Activated CD4-positive, alpha-beta memory T cell treated with anti-CD3 and anti-CD28 coated beads, Interleukin-2, amount 10 ng/mL, durations not matched to agents 7 days and 5 days (primary cell): ENCODE results near the gene CEBPA. TPM values are rescaled to one million over a fixed set of nuclear protein-coding genes. Genes with fewer than 3 reads are reported as not detected.
"Not testable (repeated sequence)": the region's sequence is repeated elsewhere in the genome, so short reads cannot be mapped to it uniquely, and the experiment has no call there.

ENCODE experiments used
- CTCF ChIA-PET: fragments of 350-600 bp; sonication (Branson Sonifier 250); formaldehyde crosslinking; loops from one replicate; lab custom pipeline; 2021; ENCODE audit warnings: antibody characterized with exemption, inconsistent platforms; lab: Charles Lee
- POLR2A ChIA-PET: fragments of 350-600 bp; sonication (Branson Sonifier 250); formaldehyde crosslinking; loops from one replicate; lab custom pipeline; 2021; ENCODE audit warnings: antibody characterized with exemption; lab: Charles Lee
- DNase-seq: peaks from one replicate; pipeline ENCODE4 v3.0.0-alpha.2; 2020
- H3K27ac Mint-ChIP-seq: one replicate; pipeline ENCODE4 v1.8.0; 2021; ENCODE audit warnings: mild to moderate bottlenecking, mixed read lengths
- H3K27me3 Mint-ChIP-seq: one replicate; pipeline ENCODE4 v1.8.0; 2021; ENCODE audit warnings: mixed read lengths
- H3K36me3 Mint-ChIP-seq: one replicate; pipeline ENCODE4 v1.8.0; 2021; ENCODE audit warnings: low read depth, mixed read lengths
- H3K4me1 Mint-ChIP-seq: one replicate; pipeline ENCODE4 v1.8.0; 2021; ENCODE audit warnings: mixed read lengths
- H3K4me3 Mint-ChIP-seq: one replicate; pipeline ENCODE4 v1.8.0; 2021; ENCODE audit warnings: mild to moderate bottlenecking, mixed read lengths
- H3K9me3 Mint-ChIP-seq: one replicate; pipeline ENCODE4 v1.8.0; 2021; ENCODE audit warnings: mixed read lengths
- total RNA-seq, 2 experiments: library from RNA; stranded (reverse); gene quantifications; one replicate each; pipeline ENCODE4 v1.2.3, GENCODE V29; 2021

CEBPA gene
- total RNA-seq, 2 experiments from 2014 or later, result 0.18 to 0.20 TPM

DNA sequence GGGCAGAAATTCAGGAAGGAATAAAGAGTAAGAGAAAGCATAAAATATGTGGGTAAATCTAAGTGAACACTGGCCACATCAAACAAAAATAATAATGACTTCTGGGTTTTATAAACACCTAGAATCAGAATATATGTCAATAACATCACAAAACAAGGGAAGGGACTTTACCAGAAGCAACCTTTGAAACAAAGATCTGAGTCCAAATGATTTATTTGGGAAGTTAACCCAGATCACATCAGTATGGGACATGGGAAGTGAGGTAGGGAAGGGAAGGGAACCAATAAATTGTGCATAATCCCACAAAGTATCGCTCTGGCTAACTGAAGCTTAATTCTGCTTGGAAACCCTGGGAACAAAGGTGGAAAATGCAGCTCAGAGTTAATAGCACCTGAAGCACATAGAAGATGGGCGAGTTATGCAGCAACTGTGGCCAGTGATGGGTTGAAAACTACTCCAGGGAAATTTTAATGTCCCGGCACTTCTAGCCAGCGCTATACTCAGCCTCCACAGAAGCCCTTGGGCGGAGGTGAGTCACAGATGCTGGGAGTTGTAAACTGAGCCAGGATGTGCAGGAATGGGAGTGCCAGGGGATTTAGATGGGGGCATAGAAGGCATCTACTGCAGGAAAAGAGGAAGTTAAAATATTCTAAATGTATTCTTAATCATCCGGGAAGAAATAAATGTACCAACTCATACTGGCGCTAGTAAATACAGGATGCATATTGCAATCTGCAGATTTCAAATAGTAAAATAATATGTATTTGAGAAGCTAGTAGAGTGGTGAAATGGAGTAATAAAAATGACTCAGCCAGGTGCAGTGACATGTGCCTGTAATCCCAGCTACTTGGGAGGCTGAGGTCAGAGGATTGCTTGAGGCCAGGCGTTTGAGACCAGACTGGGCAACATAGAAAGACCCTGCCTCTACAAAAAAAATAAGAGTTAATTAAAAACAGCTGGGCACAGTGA is 37.0 kb upstream of the CEBPA start:
- no peaks in the 10 kb centered on the region for H3K4me1 Mint-ChIP-seq
- H3K36me3 Mint-ChIP-seq, result no peaks in the 10 kb centered on the region
- no peak overlapping the region for H3K4me3 Mint-ChIP-seq
- POLR2A ChIA-PET, result no interaction called here
- DNase-seq, result no peak
- CTCF ChIA-PET, result no interaction called here
- peaks cover 38% of the 10 kb centered on the region for H3K27me3 Mint-ChIP-seq
- H3K27ac Mint-ChIP-seq, result no peak overlapping the region
- no peaks in the 10 kb centered on the region for H3K9me3 Mint-ChIP-seq

DNA sequence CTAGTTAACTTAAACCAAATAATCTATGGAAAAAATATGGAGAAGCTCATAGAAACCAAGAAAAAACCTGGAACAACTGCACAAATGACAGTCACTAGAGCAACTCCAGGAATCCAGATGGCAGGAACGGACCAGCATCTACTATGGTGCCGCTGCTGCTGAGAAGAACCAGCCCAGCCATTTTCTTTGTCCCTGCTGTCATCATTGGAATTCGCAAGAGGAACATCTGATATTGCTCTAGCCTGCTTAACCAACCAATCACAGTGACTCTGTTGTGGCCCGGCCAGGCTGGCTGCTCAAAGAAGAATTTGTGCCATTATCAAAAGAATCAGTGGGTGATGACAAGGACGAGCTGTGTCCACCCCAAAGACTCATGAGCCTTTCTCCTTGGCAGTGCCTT is 33.1 kb upstream of the CEBPA start:
- Mint-ChIP-seq H3K27me3 (peaks cover 16% of the 10 kb centered on the region), H3K9me3 (no peaks in the 10 kb centered on the region), H3K4me1 (no peaks in the 10 kb centered on the region), H3K36me3 (no peaks in the 10 kb centered on the region), H3K27ac (no peak overlapping the region), H3K4me3 (no peak overlapping the region)
- POLR2A ChIA-PET, result no interaction called here
- no peak for DNase-seq
- CTCF ChIA-PET, result no interaction called here

DNA sequence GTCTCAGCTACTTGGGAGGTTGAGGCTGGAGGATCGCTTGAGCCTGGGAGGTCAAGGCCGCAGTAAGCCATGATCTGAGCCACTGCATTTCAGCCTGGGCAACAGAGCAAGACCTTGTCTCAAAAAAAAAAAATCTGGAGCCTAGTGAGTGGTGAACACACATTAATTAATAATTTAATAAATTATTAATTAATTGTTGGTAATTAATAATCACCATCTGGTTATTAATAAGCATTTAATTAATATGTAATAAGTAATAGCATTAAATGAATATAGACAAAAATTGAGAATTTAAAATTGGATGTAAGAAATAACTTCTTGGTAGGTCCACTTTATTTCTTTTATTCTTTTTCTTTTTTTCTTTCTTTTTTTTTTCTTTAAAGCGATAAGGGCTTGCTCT is 31.9 kb upstream of the CEBPA start:
- peaks cover 13% of the 10 kb centered on the region for H3K27me3 Mint-ChIP-seq
- no peaks in the 10 kb centered on the region for H3K4me1 Mint-ChIP-seq
- no peak overlapping the region for H3K27ac Mint-ChIP-seq
- DNase-seq, result no peak
- H3K36me3 Mint-ChIP-seq, result no peaks in the 10 kb centered on the region
- ChIA-PET POLR2A (no interaction called here), CTCF (no interaction called here)
- H3K9me3 Mint-ChIP-seq, result no peaks in the 10 kb centered on the region
- H3K4me3 Mint-ChIP-seq, result no peak overlapping the region

DNA sequence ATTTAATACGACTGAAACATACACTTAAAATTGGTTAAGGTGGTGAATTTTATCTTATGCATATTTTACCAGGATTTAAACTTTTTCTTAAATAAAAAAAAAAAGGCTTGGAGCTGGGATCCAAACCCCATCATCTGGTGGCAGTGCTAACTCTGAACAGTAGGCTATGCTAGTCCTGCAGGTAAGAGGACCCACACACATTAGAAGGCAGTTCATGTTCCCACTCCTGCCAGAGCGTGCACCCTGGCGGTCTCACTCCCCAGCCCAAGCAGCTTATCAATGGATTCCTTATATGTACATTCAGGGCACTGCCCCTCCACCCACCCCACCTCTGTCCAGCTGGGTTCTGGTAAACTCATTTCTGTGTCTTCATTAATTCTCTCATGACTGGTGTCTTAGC is 31.3 kb upstream of the CEBPA start:
- no peak for DNase-seq
- H3K36me3 Mint-ChIP-seq, result no peaks in the 10 kb centered on the region
- ChIA-PET POLR2A (no interaction called here), CTCF (interaction anchor here (0.6 kb wide), 1 partner anchor 11 kb away, joined by 3 read pairs; no protein-coding TSS in a partner anchor)
- H3K9me3 Mint-ChIP-seq, result no peaks in the 10 kb centered on the region
- no peak overlapping the region for H3K4me3 Mint-ChIP-seq
- no peaks in the 10 kb centered on the region for H3K4me1 Mint-ChIP-seq
- H3K27me3 Mint-ChIP-seq, result peaks cover 7% of the 10 kb centered on the region
- H3K27ac Mint-ChIP-seq, result no peak overlapping the region

DNA sequence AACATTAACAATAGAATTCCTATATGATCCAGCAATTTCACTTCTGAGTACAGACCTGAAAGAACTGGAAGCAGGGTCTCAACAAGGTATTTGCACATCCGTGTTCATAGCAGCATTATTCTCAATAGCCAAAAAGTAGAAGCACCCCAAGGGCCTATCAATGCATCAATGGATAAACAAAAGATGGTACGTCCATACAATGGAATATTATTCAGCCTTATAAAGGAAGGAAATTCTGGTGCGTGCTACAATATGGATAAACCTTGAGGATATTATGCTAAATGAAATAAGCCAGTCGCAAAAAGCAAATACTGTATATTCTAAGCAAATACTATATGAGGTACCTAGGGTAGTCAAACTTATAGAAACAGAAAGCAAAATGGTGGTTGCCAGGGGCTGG is 30.8 kb upstream of the CEBPA start:
- POLR2A ChIA-PET, result no interaction called here

DNA sequence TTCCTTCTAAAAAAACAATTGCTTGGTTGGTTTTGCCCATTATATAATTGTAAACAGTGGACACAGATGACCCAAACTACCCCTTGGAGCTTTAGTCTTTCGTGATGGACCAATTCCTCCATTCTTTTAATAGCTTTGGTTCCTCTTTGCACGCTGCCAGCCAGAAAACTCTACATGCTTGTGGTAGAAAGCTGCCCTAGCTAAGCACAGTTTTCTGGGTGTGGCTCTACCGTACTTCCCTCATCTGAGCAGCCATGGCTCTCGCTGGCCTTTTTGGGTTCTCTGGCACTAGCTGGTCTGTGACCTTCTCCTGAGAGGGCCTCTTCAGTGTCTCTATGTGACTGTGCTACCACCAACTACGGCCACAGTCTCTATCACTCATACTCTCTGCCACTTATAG is 29.9 kb upstream of the CEBPA start:
- peaks cover 6% of the 10 kb centered on the region for H3K27me3 Mint-ChIP-seq
- CTCF ChIA-PET, result no interaction called here
- H3K36me3 Mint-ChIP-seq, result no peaks in the 10 kb centered on the region
- no peaks in the 10 kb centered on the region for H3K9me3 Mint-ChIP-seq
- no peak for DNase-seq
- H3K4me1 Mint-ChIP-seq, result no peaks in the 10 kb centered on the region
- no peak overlapping the region for H3K27ac Mint-ChIP-seq
- POLR2A ChIA-PET, result no interaction called here
- H3K4me3 Mint-ChIP-seq, result no peak overlapping the region

More for the DNA sequence above, 30.8 kb upstream of the CEBPA start:
- H3K36me3 Mint-ChIP-seq, result no peaks in the 10 kb centered on the region
- H3K27ac Mint-ChIP-seq, result no peak overlapping the region
- H3K4me1 Mint-ChIP-seq, result no peaks in the 10 kb centered on the region
- no peaks in the 10 kb centered on the region for H3K9me3 Mint-ChIP-seq
- no peak overlapping the region for H3K4me3 Mint-ChIP-seq
- CTCF ChIA-PET, result interaction anchor here (0.6 kb wide), 1 partner anchor 11 kb away, joined by 3 read pairs; no protein-coding TSS in a partner anchor
- H3K27me3 Mint-ChIP-seq, result peaks cover 9% of the 10 kb centered on the region
- DNase-seq, result no peak

DNA sequence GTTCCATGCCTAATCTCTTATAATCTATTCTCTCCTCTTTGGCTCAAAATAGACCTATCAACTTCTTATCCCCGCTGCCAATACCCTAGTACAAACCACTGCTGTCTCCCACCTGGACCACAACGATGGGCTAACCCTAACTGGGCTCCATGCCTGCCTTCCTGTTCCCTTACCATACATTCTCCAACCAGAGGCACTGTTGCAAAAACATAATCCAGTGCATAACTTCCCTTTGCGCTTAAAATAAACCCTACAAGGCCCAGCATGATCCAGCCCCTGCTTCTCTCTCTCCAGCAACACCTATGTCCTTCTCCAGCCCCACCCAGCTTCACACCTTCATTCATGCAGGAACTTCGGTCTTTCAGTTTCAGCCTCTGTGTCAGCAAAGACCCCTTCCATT is 27.4 kb upstream of the CEBPA start:
- ChIA-PET CTCF (no interaction called here), POLR2A (no interaction called here)
- Mint-ChIP-seq H3K27me3 (peaks cover 6% of the 10 kb centered on the region), H3K4me3 (no peak overlapping the region), H3K36me3 (no peaks in the 10 kb centered on the region), H3K4me1 (no peaks in the 10 kb centered on the region), H3K9me3 (no peaks in the 10 kb centered on the region), H3K27ac (no peak overlapping the region)
- DNase-seq, result no peak

DNA sequence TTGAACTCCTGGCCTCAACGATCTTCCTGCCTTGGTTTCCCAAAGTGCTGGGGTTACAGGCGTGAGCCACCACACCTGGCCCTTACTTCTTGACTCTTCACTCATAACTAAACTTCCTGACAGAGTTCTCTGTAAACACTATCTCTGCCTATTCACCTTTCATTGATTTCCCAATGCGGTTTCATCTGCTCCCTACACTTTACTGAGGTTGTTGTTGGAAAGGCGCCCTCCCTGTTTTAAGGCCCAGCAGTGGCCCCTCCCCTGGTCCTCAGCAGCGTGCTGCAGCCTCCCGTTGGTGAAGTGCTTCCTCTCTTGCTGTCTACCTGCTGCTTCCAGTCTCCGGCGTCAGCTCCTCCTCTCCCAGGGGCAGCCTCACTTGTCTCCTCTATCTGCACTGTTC is 26.7 kb upstream of the CEBPA start:
- Mint-ChIP-seq H3K36me3 (no peaks in the 10 kb centered on the region), H3K4me1 (no peaks in the 10 kb centered on the region), H3K27ac (no peak overlapping the region), H3K9me3 (no peaks in the 10 kb centered on the region), H3K4me3 (no peak overlapping the region), H3K27me3 (peaks cover 6% of the 10 kb centered on the region)
- no peak for DNase-seq
- POLR2A ChIA-PET, result no interaction called here
- CTCF ChIA-PET, result no interaction called here

DNA sequence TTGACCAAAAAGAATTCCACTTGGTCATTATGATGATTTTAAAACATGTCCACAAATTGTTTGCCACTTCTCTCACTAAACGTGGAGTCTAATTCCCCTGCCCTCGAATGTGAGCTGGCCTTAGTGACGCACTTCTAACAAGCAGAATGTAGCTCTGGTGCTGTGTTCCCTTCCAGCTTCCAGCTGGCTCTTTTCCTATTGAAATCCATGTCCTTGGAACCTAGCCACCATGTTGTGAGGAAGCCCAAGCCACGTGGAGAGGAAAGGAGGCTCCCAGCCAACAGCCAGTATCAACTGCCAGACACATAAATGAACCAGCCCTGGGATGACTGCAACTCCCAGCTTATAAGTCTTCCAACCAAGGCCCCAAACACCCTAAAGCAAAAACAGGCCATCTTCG is 23.6 kb upstream of the CEBPA start:
- H3K4me3 Mint-ChIP-seq, result no peak overlapping the region
- POLR2A ChIA-PET, result no interaction called here
- no peaks in the 10 kb centered on the region for H3K36me3 Mint-ChIP-seq
- H3K27ac Mint-ChIP-seq, result no peak overlapping the region
- CTCF ChIA-PET, result no interaction called here
- peaks cover 9% of the 10 kb centered on the region for H3K27me3 Mint-ChIP-seq
- no peaks in the 10 kb centered on the region for H3K4me1 Mint-ChIP-seq
- no peaks in the 10 kb centered on the region for H3K9me3 Mint-ChIP-seq
- no peak for DNase-seq

DNA sequence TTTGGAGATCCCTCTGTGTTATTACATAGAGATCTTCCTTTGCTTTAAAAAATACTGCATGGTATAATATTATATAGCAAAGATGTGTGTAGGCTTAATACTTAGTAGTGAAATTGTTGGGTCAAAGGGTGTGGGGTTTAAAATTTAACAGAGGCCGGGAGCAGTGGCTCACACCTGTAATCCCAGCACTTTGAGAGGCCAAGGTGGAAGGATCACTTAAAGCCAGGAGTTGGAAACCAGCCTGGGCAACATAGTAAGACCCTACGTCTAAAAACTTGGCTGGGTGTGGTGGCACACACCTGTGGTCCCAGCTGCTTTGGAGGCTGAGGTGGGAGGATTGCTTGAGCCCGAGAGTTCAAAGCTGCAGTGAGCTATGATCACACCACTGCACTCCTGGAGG is 22.3 kb upstream of the CEBPA start:
- no peak overlapping the region for H3K27ac Mint-ChIP-seq
- H3K36me3 Mint-ChIP-seq, result no peaks in the 10 kb centered on the region

DNA sequence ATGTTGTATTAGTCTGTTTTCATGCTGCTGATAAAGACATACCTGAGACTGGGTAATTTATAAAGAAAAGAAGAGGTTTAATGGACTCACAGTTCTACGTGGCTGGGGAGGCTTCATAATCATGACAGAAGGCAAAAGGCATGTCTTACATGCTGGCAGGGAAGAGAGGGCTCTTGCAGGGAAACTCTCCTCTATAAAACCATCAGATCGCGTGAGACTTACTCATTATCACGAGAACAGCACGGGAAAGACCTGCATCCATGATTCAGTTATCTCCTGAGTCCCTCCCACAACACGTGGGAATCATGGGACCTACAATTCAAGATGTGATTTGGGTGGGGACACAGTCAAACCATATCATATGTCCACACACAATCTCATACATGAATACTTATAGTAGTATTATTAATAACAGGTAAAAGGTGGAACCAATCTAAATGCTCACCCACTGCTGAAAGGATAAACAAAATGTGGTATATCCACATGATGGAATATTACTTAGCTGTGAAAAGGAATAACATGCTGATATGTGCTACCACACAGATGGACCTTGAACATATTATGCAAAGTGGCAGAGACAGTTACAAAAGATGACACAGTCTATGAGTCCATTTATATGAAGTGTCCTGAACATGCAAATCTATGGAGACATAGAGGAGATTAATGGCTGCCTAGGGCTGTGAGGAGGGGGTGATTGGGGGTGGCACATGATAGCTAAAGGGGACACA is 20.9 kb upstream of the CEBPA start:
- H3K4me3 Mint-ChIP-seq, result no peak overlapping the region
- CTCF ChIA-PET, result interaction anchor here (0.6 kb wide), 1 partner anchor 171 kb away, joined by 4 read pairs; no protein-coding TSS in a partner anchor
- H3K9me3 Mint-ChIP-seq, result no peaks in the 10 kb centered on the region
- POLR2A ChIA-PET, result no interaction called here
- DNase-seq, result no peak
- H3K36me3 Mint-ChIP-seq, result no peaks in the 10 kb centered on the region
- H3K27ac Mint-ChIP-seq, result no peak overlapping the region
- peaks cover 13% of the 10 kb centered on the region for H3K27me3 Mint-ChIP-seq
- H3K4me1 Mint-ChIP-seq, result no peaks in the 10 kb centered on the region

More for the DNA sequence above, 22.3 kb upstream of the CEBPA start:
- no peaks in the 10 kb centered on the region for H3K9me3 Mint-ChIP-seq
- DNase-seq, result no peak
- H3K4me1 Mint-ChIP-seq, result no peaks in the 10 kb centered on the region
- CTCF ChIA-PET, result interaction anchor here (0.7 kb wide), 1 partner anchor 801 kb away, joined by 3 read pairs; no protein-coding TSS in a partner anchor
- H3K27me3 Mint-ChIP-seq, result peaks cover 12% of the 10 kb centered on the region
- POLR2A ChIA-PET, result no interaction called here
- H3K4me3 Mint-ChIP-seq, result no peak overlapping the region

DNA sequence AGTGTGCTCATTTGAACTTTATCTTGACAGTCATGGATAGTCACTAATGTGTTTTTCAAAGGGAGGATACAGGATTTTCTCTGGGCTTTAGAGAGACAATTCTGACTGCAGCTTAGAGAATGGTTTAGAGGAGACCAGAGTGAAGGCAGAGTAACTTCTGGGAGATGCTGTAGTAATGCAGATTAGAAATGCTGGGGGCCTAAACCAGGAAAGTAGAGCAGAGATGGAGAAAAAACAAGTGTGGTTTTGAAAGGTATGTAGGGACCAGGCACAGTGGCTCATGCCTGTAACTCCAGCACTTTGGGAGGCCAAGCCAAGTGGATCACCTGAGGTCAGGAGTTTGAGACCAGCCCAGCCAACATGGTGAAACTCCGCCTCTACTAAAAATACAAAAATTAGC is 18.3 kb upstream of the CEBPA start:
- Mint-ChIP-seq H3K27me3 (peaks cover 15% of the 10 kb centered on the region), H3K9me3 (no peaks in the 10 kb centered on the region), H3K27ac (no peak overlapping the region), H3K4me3 (no peak overlapping the region), H3K4me1 (no peaks in the 10 kb centered on the region), H3K36me3 (no peaks in the 10 kb centered on the region)
- POLR2A ChIA-PET, result no interaction called here
- DNase-seq, result no peak
- CTCF ChIA-PET, result no interaction called here

DNA sequence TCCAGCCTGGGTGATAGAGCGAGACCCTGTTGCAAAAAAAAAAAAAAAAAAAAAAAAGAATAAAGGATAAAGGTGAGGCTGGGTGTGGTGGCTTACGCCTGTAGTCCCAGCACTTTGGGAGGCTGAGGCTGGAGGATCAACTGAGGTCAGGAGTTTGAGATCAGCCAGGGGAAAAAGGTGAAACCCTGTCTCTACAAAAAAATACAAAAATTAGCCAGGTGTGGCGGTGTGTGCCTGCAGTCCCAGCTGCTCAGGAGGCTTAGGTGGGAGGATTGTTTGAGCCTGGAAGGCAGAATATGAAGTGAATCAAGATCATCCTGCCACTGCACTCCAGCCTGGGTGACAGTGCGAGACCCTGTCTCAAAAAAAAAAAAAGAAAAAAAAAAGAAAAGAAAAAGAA is 15.7 kb upstream of the CEBPA start:
- CTCF ChIA-PET, POLR2A ChIA-PET, H3K9me3 Mint-ChIP-seq, H3K4me3 Mint-ChIP-seq, H3K36me3 Mint-ChIP-seq, DNase-seq, H3K27ac Mint-ChIP-seq, H3K4me1 Mint-ChIP-seq: not testable (repeated sequence)
- peaks cover 12% of the 10 kb centered on the region for H3K27me3 Mint-ChIP-seq
